H1 (cell line): ENCODE data around the gene INPP5J. TPM values are rescaled to one million over a fixed set of nuclear protein-coding genes. Genes with fewer than 3 reads are reported as not detected.

Experiments used
- CHD7 ChIP-seq: fragments of 300-600 bp; sonication (generic); IDR thresholded peaks from 2 replicates; pipeline ENCODE4 v1.7.1; 2012; ENCODE audit warnings: low read length, moderate library complexity, mild to moderate bottlenecking, inconsistent platforms; ENCODE audit not compliant: insufficient replicate concordance
- polyA plus RNA-seq, 7 experiments: library from polyadenylated mRNA; depleted of rRNA in 3 of 7; stranded (reverse) in 5 of 7; unstranded in 2 of 7; fragments of >200 nt in 5 of 7; fragments of 200-250 nt in 2 of 7; gene quantifications; 1 replicate in 5 of 7; 2 replicates in 1 of 7; 4 replicates in 1 of 7; pipeline versions ENCODE4 v1.2.1 to v1.2.3, GENCODE V29; 2011 to 2013; ENCODE audit warnings: missing spikeins in 2 of 7, mixed read lengths in 2 of 7
- total RNA-seq: library from RNA; stranded (reverse); fragmentation: NEBNext Ultra II Directional; extraction: Animal tissue kit (Norgen Biotek cat#: 25700); gene quantifications from 2 replicates; pipeline ENCODE4 v1.2.1, GENCODE V29; 2021

INPP5J gene
- total and polyA plus RNA-seq, 2 of the 8 experiments (the other 6 are each of a cell fraction or from before 2014, with no cell fraction given), result 5.4 to 6.0 TPM

- no peak for TF ChIP-seq CHD7
- TF ChIP-seq, all 59 proteins: peak for 0
Measured at GRCh38 chr22:31139066-31139465, 16.3 kb downstream of the INPP5J start (continued).
